Middle frontal gyrus (tissue), 1 donor: Measurements from ENCODE around the gene PRPH2.

ENCODE experiments used
- DNase-seq: peaks from one replicate; pipeline ENCODE4 v3.0.0-alpha.2; 2015; ENCODE audit warnings: low spot score; ENCODE audit errors: extremely low spot score

Gene PRPH2, protein sequence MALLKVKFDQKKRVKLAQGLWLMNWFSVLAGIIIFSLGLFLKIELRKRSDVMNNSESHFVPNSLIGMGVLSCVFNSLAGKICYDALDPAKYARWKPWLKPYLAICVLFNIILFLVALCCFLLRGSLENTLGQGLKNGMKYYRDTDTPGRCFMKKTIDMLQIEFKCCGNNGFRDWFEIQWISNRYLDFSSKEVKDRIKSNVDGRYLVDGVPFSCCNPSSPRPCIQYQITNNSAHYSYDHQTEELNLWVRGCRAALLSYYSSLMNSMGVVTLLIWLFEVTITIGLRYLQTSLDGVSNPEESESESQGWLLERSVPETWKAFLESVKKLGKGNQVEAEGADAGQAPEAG

GRCh38 chr6:42722497-42722896, at the start of gene PRPH2:
PRPH2 (minus strand) TSS chr6:42722597; CDS start chr6:42722334, 263 bp downstream.
- DNase-seq, result no peak

- DNase-seq, result no peak
Measured at GRCh38 chr6:42771741-42772100, 49.3 kb upstream of the PRPH2 start.

DNA sequence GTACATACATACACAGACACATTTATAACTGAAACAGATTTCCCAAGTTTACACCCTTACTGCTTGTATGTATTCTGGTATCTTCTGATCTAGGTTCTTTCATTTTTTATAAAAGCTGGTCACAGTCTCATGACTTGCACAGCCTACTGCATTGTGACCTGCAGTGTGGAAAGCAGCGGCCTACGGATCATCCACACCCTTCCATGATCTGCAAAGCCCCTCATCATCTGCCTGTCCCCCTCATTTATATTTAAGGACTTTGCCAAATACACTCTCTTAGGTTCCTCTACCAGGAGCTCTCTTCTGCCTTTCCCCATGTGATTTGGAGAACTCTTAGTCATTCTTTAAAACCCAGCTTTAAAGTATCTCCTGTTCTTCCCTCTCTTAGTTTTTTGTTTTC, 47.4 kb upstream of the PRPH2 start:
- no peak for DNase-seq

DNA sequence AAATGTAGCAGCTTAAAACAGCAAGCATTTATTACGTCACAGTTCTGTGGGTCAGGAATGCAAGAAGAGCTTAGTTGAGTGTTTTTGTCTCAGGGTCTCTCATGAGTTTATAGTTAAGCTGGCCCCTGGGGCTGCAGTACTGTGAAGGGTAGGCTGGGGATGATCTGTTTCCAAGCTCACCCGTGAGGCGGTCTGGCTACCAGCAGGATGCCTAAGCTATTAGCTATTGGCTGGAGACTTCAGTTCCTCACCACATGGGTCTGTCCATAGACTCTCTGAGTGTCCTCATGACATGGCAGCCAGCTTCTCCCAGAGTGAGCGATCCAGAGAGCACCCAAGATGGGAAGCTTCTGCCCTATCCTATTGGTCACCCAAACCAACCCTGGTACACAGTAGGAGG, 46.7 kb upstream of the PRPH2 start:
- DNase-seq, result no peak

- DNase-seq, result no peak
Measured at GRCh38 chr6:42766163-42766670, 43.8 kb upstream of the PRPH2 start.

DNA sequence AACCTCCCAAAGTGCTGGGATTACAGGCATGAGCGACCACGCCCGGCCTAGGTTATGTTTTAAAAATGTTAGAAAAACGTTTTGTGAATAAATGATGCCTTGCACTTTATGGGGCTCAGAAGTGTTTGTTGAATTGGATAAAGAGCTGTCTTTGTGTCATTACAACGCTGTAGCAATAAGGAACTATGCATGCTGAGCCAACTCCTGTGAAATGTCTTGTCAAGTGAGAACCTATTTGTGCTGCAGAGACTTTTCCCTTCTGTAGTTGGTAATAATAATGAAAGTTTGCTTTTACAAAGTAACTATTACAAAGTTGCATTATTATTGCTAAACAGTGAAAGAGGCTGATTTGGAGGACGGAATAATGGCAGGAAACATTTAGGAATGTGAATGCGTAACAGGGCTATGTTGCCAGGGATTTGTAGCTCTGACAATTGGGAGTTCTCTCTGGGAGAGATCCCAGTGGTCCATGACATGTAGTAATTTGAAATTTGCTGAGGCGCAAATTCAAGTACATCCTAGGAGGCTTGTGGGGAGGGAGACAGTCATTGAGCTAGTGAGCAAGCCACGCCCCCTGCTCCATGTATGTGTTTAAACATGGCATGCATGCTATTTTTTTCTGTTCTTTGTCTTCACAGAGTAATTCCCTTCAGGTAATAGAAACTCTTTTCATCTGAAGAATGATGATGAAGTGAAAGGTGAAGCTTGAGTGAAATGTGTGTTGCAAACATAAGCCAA, 42.7 kb upstream of the PRPH2 start:
- DNase-seq, result no peak

DNA sequence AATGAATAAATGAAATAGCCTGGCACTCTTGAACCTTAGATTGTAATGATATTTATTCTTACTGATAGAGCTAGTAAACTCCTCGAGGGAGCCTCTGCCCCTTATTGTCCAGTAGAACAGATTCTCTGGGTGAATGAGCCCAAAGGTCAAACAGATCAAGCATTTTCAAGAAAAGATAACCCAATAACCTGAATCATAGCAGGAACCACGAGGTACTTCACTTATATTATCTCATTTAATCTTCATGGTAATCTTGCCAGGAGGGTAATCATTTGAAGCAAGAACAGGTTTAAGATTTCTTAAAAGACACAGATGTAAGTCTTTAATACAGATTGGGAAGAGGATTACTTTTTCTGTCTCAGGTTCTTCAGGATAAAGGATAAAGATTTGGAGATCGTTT, 40.6 kb upstream of the PRPH2 start:
- DNase-seq, result no peak

GRCh38 chr6:42762426-42762859, 40.0 kb upstream of the PRPH2 start:
- DNase-seq, result no peak

GRCh38 chr6:42761287-42762067, 39.1 kb upstream of the PRPH2 start:
- no peak for DNase-seq

DNA sequence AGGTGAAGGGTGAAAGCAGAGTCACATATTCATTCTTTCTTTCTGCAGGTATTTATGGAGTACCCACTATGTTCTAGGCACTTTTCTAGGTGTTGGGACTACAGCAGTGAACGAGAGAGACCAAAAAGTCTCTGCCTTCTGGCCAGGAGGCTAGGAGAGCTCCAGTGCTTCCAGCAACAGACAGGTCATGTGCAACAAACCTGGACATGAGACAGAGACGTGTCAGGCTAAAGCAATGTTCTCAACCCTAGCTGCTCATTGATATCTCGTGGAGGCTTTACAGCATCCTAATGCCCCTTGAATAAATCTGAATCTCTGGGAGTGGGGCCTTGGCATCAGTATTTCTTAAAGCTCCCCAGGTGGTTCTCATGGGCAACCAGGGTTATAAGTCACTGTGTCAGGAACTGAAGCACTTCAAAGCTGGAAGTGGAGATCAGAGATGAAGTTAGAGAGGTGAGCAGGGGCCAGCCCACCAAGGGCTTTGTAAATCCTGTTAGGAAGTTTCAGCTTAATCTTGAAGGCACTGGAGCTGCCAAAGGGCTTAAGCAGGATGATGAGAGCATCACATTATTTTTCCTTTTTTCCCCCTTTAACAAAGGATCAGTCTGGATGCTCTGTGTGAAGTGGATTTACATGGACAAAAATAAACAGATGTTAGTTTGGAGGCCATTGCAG, 36.5 kb upstream of the PRPH2 start:
- DNase-seq, result no peak

GRCh38 chr6:42756722-42757121, 34.3 kb upstream of the PRPH2 start:
- no peak for DNase-seq

DNA sequence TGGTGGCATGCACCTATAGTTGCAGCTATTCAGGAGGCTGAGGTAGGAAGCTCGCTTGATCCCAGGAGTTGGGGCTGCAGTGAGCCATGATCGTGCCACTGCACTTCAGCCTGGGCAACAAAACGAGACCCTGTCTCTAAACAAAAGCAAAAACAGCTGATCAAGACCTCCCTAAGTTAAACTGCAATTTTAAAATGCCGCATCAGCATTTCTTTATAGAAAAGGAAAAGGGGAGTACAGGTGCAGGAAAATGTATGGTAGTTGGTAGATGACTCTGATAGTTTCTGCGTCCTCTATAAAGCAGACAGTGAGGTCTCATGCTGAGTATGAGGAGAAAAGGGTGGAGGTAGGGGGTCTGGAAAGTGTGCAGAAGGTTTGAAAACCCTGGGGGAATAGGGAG, 32.4 kb upstream of the PRPH2 start:
- DNase-seq, result no peak

- no peak for DNase-seq
Measured at GRCh38 chr6:42751055-42751454, 28.7 kb upstream of the PRPH2 start.

GRCh38 chr6:42748203-42748898, 26.0 kb upstream of the PRPH2 start:
- DNase-seq, result no peak

DNA sequence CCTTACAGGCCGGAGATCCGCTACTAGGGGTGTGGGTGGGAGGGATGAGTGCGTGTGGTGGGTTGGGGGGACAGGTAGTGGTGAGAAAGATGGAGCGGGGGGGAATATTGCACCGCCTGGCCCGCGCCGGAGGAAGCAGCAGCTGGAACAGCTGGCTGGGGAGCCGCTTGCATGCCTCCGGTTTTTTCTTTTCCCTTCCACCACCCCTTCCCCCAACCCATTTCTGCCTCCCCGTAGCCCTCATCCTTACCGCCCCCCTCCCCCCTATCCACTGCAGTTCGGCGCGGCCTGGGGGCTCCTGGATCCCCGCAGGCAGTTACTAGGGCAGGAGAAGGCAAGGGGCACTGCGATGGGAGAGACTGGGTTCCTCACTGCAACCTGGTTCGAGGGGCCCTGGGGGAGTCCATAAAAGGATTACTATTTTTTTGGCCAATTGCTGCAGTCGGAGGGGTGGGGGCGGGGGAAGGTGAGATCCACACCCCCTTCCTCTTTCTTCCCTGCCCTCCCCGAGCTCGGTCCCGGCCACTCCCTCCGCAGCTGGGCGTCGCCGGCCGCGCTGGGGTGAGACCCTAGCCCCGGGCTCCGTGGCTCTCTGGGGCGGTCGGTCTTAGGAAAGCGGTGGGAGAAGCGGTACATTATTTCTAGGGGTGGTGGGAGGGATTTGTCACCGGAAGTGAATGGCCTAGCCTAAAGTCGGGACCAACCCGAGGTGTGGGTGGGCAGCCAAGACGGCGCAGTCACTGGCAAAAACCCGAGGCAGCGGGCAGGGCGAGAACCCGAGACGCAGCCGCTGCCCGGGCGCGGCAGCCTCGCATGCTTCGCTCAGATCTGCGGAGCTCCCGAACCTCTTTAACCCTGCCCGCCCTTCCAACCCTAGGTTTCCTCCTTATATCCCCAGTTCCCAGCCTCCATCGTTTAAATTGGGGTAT, 24.3 kb upstream of the PRPH2 start:
- peak; percentile 52 for DNase-seq

GRCh38 chr6:42745640-42746462, 23.5 kb upstream of the PRPH2 start, which contains the start of gene TBCC:
TBCC (minus strand) TSS chr6:42746103; CDS start chr6:42746073, 30 bp downstream.
- DNase-seq, result peak; percentile 93

GRCh38 chr6:42745083-42745639, 22.8 kb upstream of the PRPH2 start:
- no peak for DNase-seq

- no peak for DNase-seq
Measured at GRCh38 chr6:42744351-42744893, 22.0 kb upstream of the PRPH2 start.
